Liver (tissue), 9 donors: ENCODE measurements around the gene ADORA2A. TPM values are rescaled to one million over a fixed set of nuclear protein-coding genes. Genes with fewer than 3 reads are reported as not detected.

ENCODE experiments used
- DNase-seq: peaks from one replicate; pipeline ENCODE4 v3.0.0-alpha.2; 2017; ENCODE audit warnings: low spot score
- H3K27ac ChIP-seq, 2 donors: one replicate each; pipeline ENCODE4 v1.7.0; 2013; ENCODE audit warnings: inconsistent platforms in 2 of 2, low read length in 2 of 2, control low read depth in 1 of 2, low read depth in 1 of 2, mild to moderate bottlenecking in 1 of 2
- H3K27me3 ChIP-seq, 4 donors: one replicate each; pipeline versions ENCODE4 v1.6.1 to v1.7.0; 2013; ENCODE audit warnings: low read length in 3 of 4, inconsistent platforms in 1 of 4, mild to moderate bottlenecking in 1 of 4, moderate library complexity in 1 of 4; ENCODE audit not compliant: control insufficient read depth in 4 of 4, insufficient read depth in 4 of 4
- H3K36me3 ChIP-seq, 4 donors: one replicate each; pipeline versions ENCODE4 v1.6.1 to v1.7.0; 2013; ENCODE audit warnings: low read length in 3 of 4, mild to moderate bottlenecking in 3 of 4, low read depth in 1 of 4, moderate library complexity in 1 of 4; ENCODE audit not compliant: control insufficient read depth in 4 of 4, insufficient read depth in 3 of 4
- H3K4me1 ChIP-seq, 4 donors: one replicate each; pipeline versions ENCODE4 v1.6.1 to v1.7.0; 2013; ENCODE audit warnings: low read length in 3 of 4, mild to moderate bottlenecking in 3 of 4, moderate library complexity in 1 of 4; ENCODE audit not compliant: control insufficient read depth in 4 of 4, insufficient read depth in 4 of 4
- H3K4me3 ChIP-seq, 3 donors: one replicate each; pipeline versions ENCODE4 v1.6.1 to v1.7.0; 2013; ENCODE audit warnings: low read length in 3 of 3, control low read depth in 1 of 3, low read depth in 1 of 3, mild to moderate bottlenecking in 1 of 3
- H3K9ac ChIP-seq, 2 donors: one replicate each; pipeline ENCODE4 v1.7.0; 2013; ENCODE audit warnings: low read length in 2 of 2, mild to moderate bottlenecking in 2 of 2, moderate library complexity in 2 of 2, control low read depth in 1 of 2, low read depth in 1 of 2
- H3K9me3 ChIP-seq, 4 donors: one replicate each; pipeline versions ENCODE4 v1.6.1 to v1.7.0; 2013; ENCODE audit warnings: low read length in 3 of 4; ENCODE audit not compliant: control insufficient read depth in 4 of 4
- ATF3 ChIP-seq: IDR thresholded peaks from 2 replicates; pipeline ENCODE4 v1.6.1; 2016; ENCODE audit warnings: antibody characterized with exemption
- CTCF ChIP-seq: fragments of 150-350 bp; IDR thresholded peaks from 2 replicates; pipeline ENCODE4 v1.5.1; 2017; ENCODE audit warnings: improper control_type of control experiment, low read depth, low read length; ENCODE audit not compliant: missing input control
- EGR1 ChIP-seq, 2 donors: IDR thresholded peaks; 2 replicates each; pipeline ENCODE4 v1.6.1; 2016 to 2018; ENCODE audit warnings: antibody characterized with exemption in 2 of 2, low read depth in 2 of 2
- FOXA1 ChIP-seq: IDR thresholded peaks from 2 replicates; pipeline ENCODE4 v1.6.1; 2016; ENCODE audit warnings: antibody characterized with exemption
- FOXA2 ChIP-seq: IDR thresholded peaks from 2 replicates; pipeline ENCODE4 v1.6.1; 2016; ENCODE audit warnings: antibody characterized with exemption
- HNF4A ChIP-seq, 2 donors: conservative IDR thresholded peaks; 2 replicates each; pipeline ENCODE4 v1.6.1; 2016; ENCODE audit warnings: antibody characterized with exemption in 2 of 2, mild to moderate bottlenecking in 2 of 2
- HNF4G ChIP-seq: IDR thresholded peaks from 2 replicates; pipeline ENCODE4 v1.6.1; 2016; ENCODE audit warnings: antibody characterized with exemption
- JUND ChIP-seq, 2 donors: IDR thresholded peaks; 2 replicates each; pipeline ENCODE4 v1.6.1; 2016; ENCODE audit warnings: antibody characterized with exemption in 2 of 2
- MAX ChIP-seq: IDR thresholded peaks from 2 replicates; pipeline ENCODE4 v1.6.1; 2016; ENCODE audit warnings: antibody characterized with exemption
- NR2F2 ChIP-seq: IDR thresholded peaks from 2 replicates; pipeline ENCODE4 v1.6.1; 2016; ENCODE audit warnings: antibody characterized with exemption
- RAD21 ChIP-seq, 2 donors: IDR thresholded peaks; 2 replicates each; pipeline ENCODE4 v1.6.1; 2016; ENCODE audit warnings: antibody characterized with exemption in 2 of 2, mild to moderate bottlenecking in 2 of 2
- REST ChIP-seq: IDR thresholded peaks from 2 replicates; pipeline ENCODE4 v1.6.1; 2016; ENCODE audit warnings: antibody characterized with exemption, mild to moderate bottlenecking
- RXRA ChIP-seq, 2 donors: IDR thresholded peaks; 2 replicates each; pipeline ENCODE4 v1.6.1; 2017 to 2018; ENCODE audit warnings: antibody characterized with exemption in 2 of 2, mild to moderate bottlenecking in 1 of 2
- SP1 ChIP-seq: IDR thresholded peaks from 2 replicates; pipeline ENCODE4 v1.6.1; 2018; ENCODE audit warnings: antibody characterized with exemption, mild to moderate bottlenecking
- TAF1 ChIP-seq: conservative IDR thresholded peaks from 2 replicates; pipeline ENCODE4 v1.6.1; 2016; ENCODE audit warnings: antibody characterized with exemption, mild to moderate bottlenecking
- YY1 ChIP-seq: IDR thresholded peaks from 2 replicates; pipeline ENCODE4 v1.6.1; 2016; ENCODE audit warnings: antibody characterized with exemption, mild to moderate bottlenecking
- ZBTB33 ChIP-seq: IDR thresholded peaks from 2 replicates; pipeline ENCODE4 v1.6.1; 2016; ENCODE audit warnings: antibody characterized with exemption
- WGBS: extraction: QIAGEN DNeasy Blood & Tissue Kit; methylation state at CpG from one replicate; pipeline ENCODE4 v1.1.7; 2013; 5-methylcytosine and 5-hydroxymethylcytosine counted together
- polyA plus RNA-seq, 2 donors: library from polyadenylated mRNA; stranded (reverse) in 1 of 2; unstranded in 1 of 2; fragments of 200-250 nt in 1 of 2; fragments of >200 nt in 1 of 2; fragmentation: Nextera tagmentation in 1 of 2; extraction: Ambion mirVana in 1 of 2; gene quantifications; one replicate each; pipeline versions ENCODE4 v1.2.1 to v1.2.3, GENCODE V29; 2013 to 2015
- total RNA-seq, 2 donors: library from RNA; depleted of rRNA; stranded (reverse); fragments of >200 nt; gene quantifications; one replicate each; pipeline ENCODE4 v1.2.3, GENCODE V29; 2014
- donor health status: healthy.
- donor health status: healthy.
- donor health status: healthy.
- donor health status: healthy.
- donor health status: healthy.

The ADORA2A gene
- total and polyA plus RNA-seq, 4 donors, result 3.4 to 5.4 (median 3.9) TPM

- no peak for DNase-seq
- WGBS, result 91% methylated on average over 3 of the region's 3 CpGs
- H3K4me1 ChIP-seq, result no peaks in the 10 kb centered on the region
- peaks cover 0 to 19% (median 8%) of the 10 kb centered on the region in 4 donors for H3K36me3 ChIP-seq
- no peak overlapping the region for H3K4me3 ChIP-seq
- TF ChIP-seq NR2F2 (no peak), HNF4A (conservative IDR thresholded peaks at IDR 0.05) (no peak), REST (no peak), YY1 (no peak), FOXA2 (no peak), RXRA (IDR thresholded peaks at IDR 0.05) (no peak), HNF4G (no peak), SP1 (no peak), JUND (IDR thresholded peaks at IDR 0.05) (no peak), MAX (no peak), ZBTB33 (no peak), FOXA1 (no peak), TAF1 (no peak), EGR1 (IDR thresholded peaks at IDR 0.05; ENCODE audit: low read depth in 2 of 2) (no peak), CTCF (no peak), RAD21 (IDR thresholded peaks at IDR 0.05) (no peak)
- H3K27ac ChIP-seq, result no peak overlapping the region
- H3K9ac ChIP-seq, result no peak overlapping the region
- no peaks in the 10 kb centered on the region for H3K9me3 ChIP-seq
- H3K27me3 ChIP-seq, result no peaks in the 10 kb centered on the region
Measured at GRCh38 chr22:24393848-24394247, 33.6 kb upstream of the ADORA2A start.

GRCh38 chr22:24394254-24394653 lies 33.1 kb upstream of the ADORA2A start:
- H3K9ac ChIP-seq, result no peak overlapping the region
- 89% methylated on average over 2 of the region's 2 CpGs for WGBS
- H3K4me3 ChIP-seq, result no peak overlapping the region
- H3K36me3 ChIP-seq, result peaks cover 0 to 19% (median 8%) of the 10 kb centered on the region in 4 donors
- H3K4me1 ChIP-seq, result no peaks in the 10 kb centered on the region
- DNase-seq, result no peak
- no peak overlapping the region for H3K27ac ChIP-seq
- H3K9me3 ChIP-seq, result no peaks in the 10 kb centered on the region
- no peaks in the 10 kb centered on the region for H3K27me3 ChIP-seq
- TF ChIP-seq REST (no peak), FOXA2 (no peak), HNF4A (conservative IDR thresholded peaks at IDR 0.05) (no peak), HNF4G (no peak), ATF3 (no peak), RXRA (IDR thresholded peaks at IDR 0.05) (no peak), NR2F2 (no peak), CTCF (no peak), TAF1 (no peak)
